HepG2 (cell line): Measurements from ENCODE around the gene SH3BGRL2. TPM values are rescaled to one million over a fixed set of nuclear protein-coding genes. Genes with fewer than 3 reads are reported as not detected.
A peak's percentile ranks its signal among the peaks of the same experiment; 100 is the strongest.

Source experiments
- ATAC-seq: fragments of 200-7000 bp; cut with Tn5 transposase; 3 replicates; pipeline ENCODE4 v1.9.1; 2020; ENCODE audit warnings: mild to moderate bottlenecking, moderate library complexity
- BruUV-seq: library from RNA; stranded (reverse); fragments of 400-500 nt; replicated peaks from 2 replicates; lab custom pipeline; 2021; lab: Mats Ljungman, UMichigan
- CTCF ChIA-PET: fragments of 300-600 bp; formaldehyde crosslinking; extraction: SDS; loops from one replicate; lab custom pipeline; 2021; ENCODE audit warnings: low total read pairs, inconsistent platforms, low intra/inter-chr PET ratio; lab: Yijun Ruan, JAX
- POLR2A ChIA-PET: fragments of 350-600 bp; sonication (Branson Sonifier 250); formaldehyde crosslinking; loops from one replicate; lab custom pipeline; 2020; ENCODE audit warnings: antibody characterized with exemption, inconsistent platforms; lab: Yijun Ruan, JAX
- DNase-seq: peaks from one replicate; pipeline ENCODE4 v3.0.0-alpha.2; 2015; ENCODE audit warnings: low spot score
- FAIRE-seq: peaks from 3 replicates; lab custom pipeline; 2011; peaks lifted over from hg19 to GRCh38; lab: Jason Lieb, UNC
- H2AFZ ChIP-seq: one replicate; pipeline ENCODE4 v1.6.1; 2011; ENCODE audit warnings: low read length, inconsistent platforms
- H3K27ac ChIP-seq: fragments of 300-600 bp; 3 replicates; pipeline ENCODE4 v1.8.0; 2011; ENCODE audit warnings: mixed run types, mild to moderate bottlenecking, mixed read lengths, low read length, inconsistent platforms; ENCODE audit not compliant: insufficient read depth; ENCODE audit errors: extremely low read length
- H3K27me3 ChIP-seq, 2 experiments: fragments of 200-600 bp in 1 of 2; 2 replicates in 1 of 2; 3 replicates in 1 of 2; pipeline versions ENCODE4 v1.6.0 to v1.8.0; 2011; ENCODE audit warnings: low read length in 2 of 2, mild to moderate bottlenecking in 2 of 2, moderate library complexity in 2 of 2, inconsistent platforms in 1 of 2; ENCODE audit not compliant: insufficient read depth in 2 of 2, control insufficient read depth in 1 of 2
- H3K36me3 ChIP-seq, 2 experiments: fragments of 200-600 bp in 1 of 2; replicated peaks in 1 of 2; 2 replicates in 1 of 2; 3 replicates in 1 of 2; pipeline versions ENCODE4 v1.5.1 to v1.8.0; 2011; ENCODE audit warnings: low read length in 2 of 2, inconsistent platforms in 1 of 2; ENCODE audit not compliant: insufficient read depth in 2 of 2, control insufficient read depth in 1 of 2
- H3K4me1 ChIP-seq: 2 replicates; pipeline ENCODE4 v1.5.1; 2012; ENCODE audit warnings: low read length, inconsistent platforms; ENCODE audit not compliant: insufficient read depth
- H3K4me2 ChIP-seq: 2 replicates; pipeline ENCODE4 v1.6.0; 2011; ENCODE audit warnings: low read depth, low read length, inconsistent platforms
- H3K4me3 ChIP-seq, 3 experiments: fragments of 200-600 bp in 1 of 3; sonication (generic), shearing (Covaris generic) in 1 of 3; replicated peaks in 1 of 3; 2 replicates each; pipeline ENCODE4 v1.5.1; 2011 to 2016; ENCODE audit warnings: low read length in 3 of 3, inconsistent platforms in 2 of 3, low read depth in 2 of 3, mild to moderate bottlenecking in 2 of 3, control low read depth in 1 of 3, mixed read lengths in 1 of 3; ENCODE audit not compliant: insufficient read depth in 1 of 3
- H3K79me2 ChIP-seq: one replicate; pipeline ENCODE4 v1.6.1; 2011; ENCODE audit warnings: low read length, inconsistent platforms; ENCODE audit not compliant: insufficient read depth
- H3K9ac ChIP-seq: 2 replicates; pipeline ENCODE4 v1.6.0; 2011; ENCODE audit warnings: mild to moderate bottlenecking, low read depth, low read length, inconsistent platforms; ENCODE audit not compliant: insufficient read depth
- H3K9me3 ChIP-seq: 2 replicates; pipeline ENCODE4 v1.5.1; 2012; ENCODE audit warnings: mild to moderate bottlenecking, low read length
- H4K20me1 ChIP-seq: 2 replicates; pipeline ENCODE4 v1.6.0; 2011; ENCODE audit warnings: inconsistent platforms, mild to moderate bottlenecking, low read length, moderate library complexity; ENCODE audit not compliant: insufficient read depth
- MAFK ChIP-seq, 2 experiments: IDR thresholded peaks in 1 of 2; conservative IDR thresholded peaks in 1 of 2; 2 replicates each; pipeline ENCODE4 v1.6.1; 2011; ENCODE audit warnings: improper control_type of control experiment in 2 of 2, low read length in 2 of 2
- NFE2L2 ChIP-seq: fragments of 150-350 bp; IDR thresholded peaks from 2 replicates; pipeline ENCODE4 v1.6.1; 2014; ENCODE audit warnings: low read length
- RAD51 ChIP-seq: fragments of 450-650 bp; IDR thresholded peaks from 2 replicates; pipeline ENCODE4 v1.6.1; 2016; ENCODE audit warnings: borderline replicate concordance
- ZNF841 ChIP-seq: sonication (generic); formaldehyde crosslinking; IDR thresholded peaks from 2 replicates; pipeline ENCODE4 v1.8.1; 2023; ENCODE audit warnings: missing genetic modification reagents, borderline replicate concordance
- ZNF878 ChIP-seq: sonication (generic); formaldehyde crosslinking; IDR thresholded peaks from 2 replicates; pipeline ENCODE4 v1.8.1; 2023; ENCODE audit warnings: mild to moderate bottlenecking, missing genetic modification reagents, moderate library complexity
- WGBS: methylation state at CpG from one replicate; pipeline ENCODE4 v1.1.6; 2017; ENCODE audit warnings: low lambda C conversion rate; 5-methylcytosine and 5-hydroxymethylcytosine counted together
- in situ Hi-C: cut with HindIII; loops from 2 replicates; pipeline ENCODE4 v1.10.0; 2017; ENCODE audit warnings: low pct_unique_long_range_greater_than_20kb; ENCODE audit not compliant: extremely low pct_ligation_motif_present
- intact Hi-C: fragments of 100-400 bp; cut with micrococcal nuclease; formaldehyde crosslinking; loops from one replicate; pipeline ENCODE4 v1.10.0; 2022; ENCODE audit not compliant: unreplicated experiment
- polyA plus RNA-seq, 8 experiments: library from polyadenylated mRNA; depleted of rRNA in 3 of 8; stranded (reverse) in 7 of 8; unstranded in 1 of 8; fragments of >200 nt; fragmentation: Illumina TruSeq in 4 of 8; extraction: Trizol in 4 of 8; gene quantifications; 2 replicates each; pipeline versions ENCODE4 v1.2.1 to v1.2.3, GENCODE V29; 2011 to 2016; ENCODE audit warnings: low read depth in 4 of 8, missing spikeins in 1 of 8, mixed read lengths in 1 of 8; ENCODE audit not compliant: insufficient read depth in 1 of 8
- total RNA-seq, 5 experiments: library from RNA; depleted of rRNA; stranded (reverse); fragments of >200 nt; fragmentation: Illumina TruSeq; extraction: Trizol; gene quantifications; 2 replicates each; pipeline ENCODE4 v1.2.3, GENCODE V29; 2016; ENCODE audit warnings: low read depth in 1 of 5
- TF ChIP-seq, protein P1 (sequence below): sonication (generic); formaldehyde crosslinking; IDR thresholded peaks from 2 replicates; pipeline ENCODE4 v1.4.0; 2020; ENCODE audit warnings: missing genetic modification reagents, borderline replicate concordance
- TF ChIP-seq, protein P2 (sequence below): sonication (generic); formaldehyde crosslinking; IDR thresholded peaks from 2 replicates; pipeline ENCODE4 v1.5.0; 2020; ENCODE audit warnings: mild to moderate bottlenecking, missing genetic modification reagents

The SH3BGRL2 gene
- total and polyA plus RNA-seq, 2 of the 13 experiments (the other 11 are each of a cell fraction or from before 2014, with no cell fraction given), result 10.9 to 28.8 TPM

DNA sequence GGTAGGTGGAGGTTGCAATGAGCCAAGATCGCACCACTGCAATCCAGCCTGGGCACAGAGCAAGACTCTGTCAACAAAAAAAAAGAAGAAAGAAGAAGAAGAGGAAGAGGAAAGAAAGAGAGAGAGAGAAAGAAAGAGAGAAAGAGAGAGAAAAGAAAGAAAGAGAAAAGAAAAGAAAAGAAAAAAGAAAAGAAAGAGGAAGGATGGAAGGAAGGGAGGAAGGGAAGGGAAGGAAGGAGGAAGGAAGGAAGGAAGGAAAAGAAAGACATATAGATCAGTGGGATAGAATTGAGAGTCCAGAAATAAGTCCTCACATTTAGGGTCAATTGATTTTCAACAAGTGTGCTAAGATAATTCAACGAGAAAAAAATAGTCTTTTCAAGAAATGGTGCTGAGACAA is 34.0 kb upstream of the SH3BGRL2 start:
- intact Hi-C loops (no loop called here), in situ Hi-C loops (no loop called here)
- no peak for ATAC-seq
- H3K4me3 ChIP-seq, result no peak overlapping the region
- no peak for DNase-seq
- no peak for FAIRE-seq
- peaks cover 21% of the 10 kb centered on the region for H3K4me1 ChIP-seq
- no peaks in the 10 kb centered on the region for H3K9me3 ChIP-seq
- BruUV-seq, result no TSS peak
- no peak overlapping the region for H3K9ac ChIP-seq
- H3K79me2 ChIP-seq, result no peaks in the 10 kb centered on the region
- ChIA-PET CTCF (no interaction called here), POLR2A (no interaction called here)
- no peak overlapping the region for H2AFZ ChIP-seq
- no peaks in the 10 kb centered on the region for H4K20me1 ChIP-seq
- no peaks in the 10 kb centered on the region for H3K27me3 ChIP-seq
- H3K36me3 ChIP-seq, result no peaks in the 10 kb centered on the region
- TF ChIP-seq ZNF841 (CRISPR knock-in tag) (no peak), ZNF878 (CRISPR knock-in tag) (no peak), RAD51 (no peak)
- TF ChIP-seq, protein P1, sequence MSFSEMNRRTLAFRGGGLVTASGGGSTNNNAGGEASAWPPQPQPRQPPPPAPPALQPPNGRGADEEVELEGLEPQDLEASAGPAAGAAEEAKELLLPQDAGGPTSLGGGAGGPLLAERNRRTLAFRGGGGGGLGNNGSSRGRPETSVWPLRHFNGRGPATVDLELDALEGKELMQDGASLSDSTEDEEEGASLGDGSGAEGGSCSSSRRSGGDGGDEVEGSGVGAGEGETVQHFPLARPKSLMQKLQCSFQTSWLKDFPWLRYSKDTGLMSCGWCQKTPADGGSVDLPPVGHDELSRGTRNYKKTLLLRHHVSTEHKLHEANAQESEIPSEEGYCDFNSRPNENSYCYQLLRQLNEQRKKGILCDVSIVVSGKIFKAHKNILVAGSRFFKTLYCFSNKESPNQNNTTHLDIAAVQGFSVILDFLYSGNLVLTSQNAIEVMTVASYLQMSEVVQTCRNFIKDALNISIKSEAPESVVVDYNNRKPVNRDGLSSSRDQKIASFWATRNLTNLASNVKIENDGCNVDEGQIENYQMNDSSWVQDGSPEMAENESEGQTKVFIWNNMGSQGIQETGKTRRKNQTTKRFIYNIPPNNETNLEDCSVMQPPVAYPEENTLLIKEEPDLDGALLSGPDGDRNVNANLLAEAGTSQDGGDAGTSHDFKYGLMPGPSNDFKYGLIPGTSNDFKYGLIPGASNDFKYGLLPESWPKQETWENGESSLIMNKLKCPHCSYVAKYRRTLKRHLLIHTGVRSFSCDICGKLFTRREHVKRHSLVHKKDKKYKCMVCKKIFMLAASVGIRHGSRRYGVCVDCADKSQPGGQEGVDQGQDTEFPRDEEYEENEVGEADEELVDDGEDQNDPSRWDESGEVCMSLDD, result no peak
- H3K27ac ChIP-seq, result no peak overlapping the region
- H3K4me2 ChIP-seq, result no peak overlapping the region
- 87% methylated on average over 2 of the region's 2 CpGs for WGBS

DNA sequence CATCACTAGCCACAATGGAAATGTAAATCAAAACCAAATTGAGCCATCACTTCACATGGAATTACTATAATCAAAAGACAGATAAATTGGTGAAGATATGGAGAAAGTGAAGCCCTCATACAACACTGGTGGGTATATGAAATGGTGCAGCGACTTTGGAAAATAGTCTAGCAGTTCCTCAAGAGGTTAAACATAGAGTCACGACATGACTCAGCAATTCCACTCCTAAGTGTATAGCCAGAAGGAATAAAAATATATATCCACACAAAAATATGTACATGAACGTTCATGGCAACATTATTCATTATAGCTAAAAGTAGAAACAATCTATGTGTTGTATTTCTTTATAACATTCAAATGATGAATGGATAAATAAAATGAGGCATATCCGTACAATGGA is 33.1 kb upstream of the SH3BGRL2 start:
- no peak for ATAC-seq
- Histone ChIP-seq H3K27ac (no peak overlapping the region), H3K79me2 (no peaks in the 10 kb centered on the region), H4K20me1 (no peaks in the 10 kb centered on the region), H2AFZ (no peak overlapping the region), H3K4me3 (no peak overlapping the region), H3K9ac (no peak overlapping the region), H3K4me1 (peaks cover 21% of the 10 kb centered on the region), H3K27me3 (no peaks in the 10 kb centered on the region), H3K4me2 (no peak overlapping the region), H3K9me3 (no peaks in the 10 kb centered on the region), H3K36me3 (no peaks in the 10 kb centered on the region)
- no peak for FAIRE-seq
- in situ Hi-C loops (no loop called here), intact Hi-C loops (no loop called here)
- 74% methylated on average over 4 of the region's 4 CpGs for WGBS
- ChIA-PET CTCF (no interaction called here), POLR2A (no interaction called here)
- peak in 1 of 2 experiments; percentile 50; a peak in 2 of 4 replicates for TF ChIP-seq MAFK (conservative IDR thresholded peaks at IDR 0.05 in 1 of 2, IDR thresholded peaks at IDR 0.05 in 1 of 2; ENCODE audit: low read length in 2 of 2)
- TF ChIP-seq NFE2L2, result peak; percentile 81
- TF ChIP-seq, protein P2, sequence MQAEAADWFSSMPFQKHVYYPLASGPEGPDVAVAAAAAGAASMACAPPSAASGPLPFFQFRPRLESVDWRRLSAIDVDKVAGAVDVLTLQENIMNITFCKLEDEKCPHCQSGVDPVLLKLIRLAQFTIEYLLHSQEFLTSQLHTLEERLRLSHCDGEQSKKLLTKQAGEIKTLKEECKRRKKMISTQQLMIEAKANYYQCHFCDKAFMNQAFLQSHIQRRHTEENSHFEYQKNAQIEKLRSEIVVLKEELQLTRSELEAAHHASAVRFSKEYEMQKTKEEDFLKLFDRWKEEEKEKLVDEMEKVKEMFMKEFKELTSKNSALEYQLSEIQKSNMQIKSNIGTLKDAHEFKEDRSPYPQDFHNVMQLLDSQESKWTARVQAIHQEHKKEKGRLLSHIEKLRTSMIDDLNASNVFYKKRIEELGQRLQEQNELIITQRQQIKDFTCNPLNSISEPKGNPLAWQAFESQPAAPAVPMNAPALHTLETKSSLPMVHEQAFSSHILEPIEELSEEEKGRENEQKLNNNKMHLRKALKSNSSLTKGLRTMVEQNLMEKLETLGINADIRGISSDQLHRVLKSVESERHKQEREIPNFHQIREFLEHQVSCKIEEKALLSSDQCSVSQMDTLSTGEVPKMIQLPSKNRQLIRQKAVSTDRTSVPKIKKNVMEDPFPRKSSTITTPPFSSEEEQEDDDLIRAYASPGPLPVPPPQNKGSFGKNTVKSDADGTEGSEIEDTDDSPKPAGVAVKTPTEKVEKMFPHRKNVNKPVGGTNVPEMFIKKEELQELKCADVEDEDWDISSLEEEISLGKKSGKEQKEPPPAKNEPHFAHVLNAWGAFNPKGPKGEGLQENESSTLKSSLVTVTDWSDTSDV (CRISPR knock-in tag), result no peak
- BruUV-seq, result no TSS peak
- no peak for DNase-seq
